Measurements from ENCODE around the gene TTC17. TPM values are rescaled to one million over a fixed set of nuclear protein-coding genes. Genes with fewer than 3 reads are reported as not detected.

TTC17 gene
- total and polyA plus RNA-seq, 12 donors: 44.2 to 126 (median 69.2) TPM

DNA sequence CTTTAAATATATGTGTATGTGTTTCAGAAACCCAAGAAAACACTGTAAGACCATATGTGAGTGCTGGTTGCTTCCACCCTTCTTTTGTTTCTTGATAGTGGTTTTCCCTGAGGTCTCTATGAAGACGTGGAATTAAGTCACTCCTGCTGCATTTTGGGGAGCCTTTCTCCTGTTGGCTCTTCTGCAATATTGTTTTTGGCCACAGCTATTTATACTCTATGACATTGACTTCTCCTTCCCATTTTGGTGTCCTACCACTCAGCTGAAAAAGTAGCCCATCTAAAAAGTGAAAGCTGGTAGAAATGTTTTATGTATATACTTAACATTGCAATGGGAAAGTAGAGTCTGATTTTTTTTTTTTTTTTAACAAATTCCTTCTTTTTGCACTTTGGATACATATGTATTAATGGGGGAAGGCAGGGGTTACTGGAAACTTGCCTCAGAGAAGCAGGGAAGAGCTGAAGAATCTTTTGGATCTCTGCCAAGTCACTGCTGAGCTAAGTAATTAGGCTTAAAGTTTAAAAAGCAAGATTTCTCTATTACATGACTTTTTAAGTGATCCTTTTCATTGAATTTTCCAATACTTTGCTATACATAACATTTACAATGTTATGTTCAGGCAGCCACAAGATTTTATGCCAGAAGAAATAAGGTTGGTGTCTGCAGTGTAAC lies 1.8 kb downstream of the TTC17 start:
- no peaks in the 10 kb centered on the region for H3K27me3 ChIP-seq
- H3K9me3 ChIP-seq (replicated peaks in 1 of 3): no peaks in the 10 kb centered on the region
- no peak for TF ChIP-seq POLR2A (IDR thresholded peaks at IDR 0.05)
- TF ChIP-seq, protein P1, sequence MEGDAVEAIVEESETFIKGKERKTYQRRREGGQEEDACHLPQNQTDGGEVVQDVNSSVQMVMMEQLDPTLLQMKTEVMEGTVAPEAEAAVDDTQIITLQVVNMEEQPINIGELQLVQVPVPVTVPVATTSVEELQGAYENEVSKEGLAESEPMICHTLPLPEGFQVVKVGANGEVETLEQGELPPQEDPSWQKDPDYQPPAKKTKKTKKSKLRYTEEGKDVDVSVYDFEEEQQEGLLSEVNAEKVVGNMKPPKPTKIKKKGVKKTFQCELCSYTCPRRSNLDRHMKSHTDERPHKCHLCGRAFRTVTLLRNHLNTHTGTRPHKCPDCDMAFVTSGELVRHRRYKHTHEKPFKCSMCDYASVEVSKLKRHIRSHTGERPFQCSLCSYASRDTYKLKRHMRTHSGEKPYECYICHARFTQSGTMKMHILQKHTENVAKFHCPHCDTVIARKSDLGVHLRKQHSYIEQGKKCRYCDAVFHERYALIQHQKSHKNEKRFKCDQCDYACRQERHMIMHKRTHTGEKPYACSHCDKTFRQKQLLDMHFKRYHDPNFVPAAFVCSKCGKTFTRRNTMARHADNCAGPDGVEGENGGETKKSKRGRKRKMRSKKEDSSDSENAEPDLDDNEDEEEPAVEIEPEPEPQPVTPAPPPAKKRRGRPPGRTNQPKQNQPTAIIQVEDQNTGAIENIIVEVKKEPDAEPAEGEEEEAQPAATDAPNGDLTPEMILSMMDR (IDR thresholded peaks at IDR 0.05): no peak
- DNase-seq: no peak
- no peak overlapping the region for H3K27ac ChIP-seq
- H3K4me3 ChIP-seq: peak overlapping the region in 1 of 4 donors; percentile 88
- H3K36me3 ChIP-seq (replicated peaks in 1 of 2): no peaks in the 10 kb centered on the region
- peaks cover 14 to 22% of the 10 kb centered on the region in 2 donors for H3K4me1 ChIP-seq (replicated peaks in 1 of 2)
- intact Hi-C loops (cut with DNase I): no loop called here
- 42 to 47% (median 46%) methylated on average over 1 of the region's 1 CpG for WGBS, 4 donors

DNA sequence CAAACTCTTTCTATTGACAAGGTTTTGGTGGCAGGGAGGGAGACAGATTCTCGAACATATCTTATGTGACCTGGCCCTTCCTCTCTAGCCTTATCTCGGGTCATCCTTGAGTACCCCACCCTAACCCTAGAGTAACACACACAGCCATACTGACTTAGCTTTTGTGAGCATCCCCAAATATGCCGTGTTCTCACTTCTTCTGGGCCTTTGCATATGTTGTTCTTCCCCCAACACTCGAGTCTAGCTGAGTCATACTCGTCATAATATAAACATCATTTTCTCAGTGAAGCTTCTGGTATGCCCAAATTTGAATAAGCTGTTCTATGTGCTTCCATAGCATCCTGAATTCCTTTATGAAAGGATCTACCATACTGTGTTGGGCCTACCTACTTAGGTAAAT lies 8.0 kb downstream of the TTC17 start:
- H3K4me1 ChIP-seq (replicated peaks in 1 of 2): no peaks in the 10 kb centered on the region

DNA sequence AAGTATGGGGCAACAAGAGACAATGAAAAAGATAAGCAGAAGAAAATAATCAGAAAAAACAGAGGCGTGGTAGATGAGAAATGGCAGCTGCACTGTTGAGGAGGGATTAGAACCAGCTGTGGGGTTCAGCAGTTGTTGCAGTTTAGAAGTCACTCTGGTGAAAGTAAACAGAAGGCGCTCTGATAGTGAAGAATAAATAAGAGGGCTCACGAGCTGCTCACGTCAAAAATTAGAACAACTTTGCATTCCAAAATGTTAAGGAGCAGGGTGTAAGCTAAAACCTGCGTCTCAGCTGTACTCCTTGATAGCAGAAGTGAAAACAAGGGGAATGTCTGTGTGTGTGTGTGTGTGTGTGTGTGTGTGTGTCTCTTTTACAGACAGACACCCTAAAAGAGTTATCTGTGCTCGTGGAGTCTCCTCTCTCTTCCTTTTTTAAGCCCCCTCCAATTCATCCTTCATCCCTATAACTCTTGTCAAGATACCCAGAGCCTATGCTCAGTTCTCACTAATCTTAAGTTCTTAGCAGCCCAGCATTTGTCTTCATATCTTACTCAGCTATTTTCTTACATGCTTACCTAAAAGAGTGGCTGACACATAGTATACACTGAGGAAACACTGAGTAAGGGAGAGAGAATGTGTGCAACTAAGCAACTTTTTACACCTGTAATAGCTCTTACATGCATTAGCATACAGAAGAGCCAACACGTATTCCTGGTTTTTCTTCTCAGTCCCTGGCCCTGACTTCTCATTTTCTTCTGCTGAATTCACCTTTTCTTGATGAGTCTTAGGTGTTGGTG lies 8.9 kb downstream of the TTC17 start:
- no peaks in the 10 kb centered on the region for H3K4me1 ChIP-seq (replicated peaks in 1 of 2)
- DNase-seq: no peak
- TF ChIP-seq, protein P1 (IDR thresholded peaks at IDR 0.05): no peak
- TF ChIP-seq POLR2A (IDR thresholded peaks at IDR 0.05): no peak
- intact Hi-C loops (cut with DNase I): no loop called here
- no peaks in the 10 kb centered on the region for H3K9me3 ChIP-seq (replicated peaks in 1 of 3)
- no peaks in the 10 kb centered on the region for H3K36me3 ChIP-seq (replicated peaks in 1 of 2)
- H3K27ac ChIP-seq: no peak overlapping the region
- no peaks in the 10 kb centered on the region for H3K27me3 ChIP-seq
- no peak overlapping the region for H3K4me3 ChIP-seq
- WGBS, 4 donors: 71 to 85% (median 83%) methylated on average over 7 of the region's 7 CpGs

More for the DNA sequence above, 8.0 kb downstream of the TTC17 start:
- Histone ChIP-seq H3K9me3 (replicated peaks in 1 of 3) (no peaks in the 10 kb centered on the region), H3K27ac (no peak overlapping the region), H3K27me3 (no peaks in the 10 kb centered on the region), H3K4me3 (no peak overlapping the region), H3K36me3 (replicated peaks in 1 of 2) (no peaks in the 10 kb centered on the region)
- no peak for DNase-seq
- intact Hi-C loops (cut with DNase I): no loop called here
- 86 to 90% (median 87%) methylated on average over 5 of the region's 5 CpGs for WGBS, 4 donors
- TF ChIP-seq POLR2A (IDR thresholded peaks at IDR 0.05): no peak

DNA sequence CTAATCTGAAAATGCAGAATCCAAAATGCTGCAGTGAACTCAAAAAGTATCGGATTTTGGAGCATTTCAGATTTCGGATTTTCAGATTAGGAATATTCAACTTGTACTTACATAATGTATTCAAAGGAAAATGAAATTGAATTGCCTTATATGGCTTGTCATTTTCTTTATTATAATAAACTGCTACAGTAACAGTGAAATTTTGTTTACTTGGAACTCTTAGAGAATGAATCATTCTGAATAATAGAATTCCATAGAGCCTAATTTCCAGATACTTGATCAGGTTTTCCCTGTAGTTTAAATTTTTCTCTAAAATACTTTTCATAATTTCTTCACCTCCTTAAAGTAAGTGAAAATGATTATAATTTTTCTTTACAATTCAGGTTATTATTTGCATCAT lies 17.3 kb downstream of the TTC17 start:
- H3K4me1 ChIP-seq (replicated peaks in 1 of 2): peaks cover 0 to 12% of the 10 kb centered on the region in 2 donors
- H3K27ac ChIP-seq: no peak overlapping the region
- 95 to 97% (median 96%) methylated on average over 2 of the region's 2 CpGs for WGBS, 4 donors
- H3K9me3 ChIP-seq (replicated peaks in 1 of 3): no peaks in the 10 kb centered on the region
- no peaks in the 10 kb centered on the region for H3K36me3 ChIP-seq (replicated peaks in 1 of 2)
- no peak overlapping the region for H3K4me3 ChIP-seq
- no peaks in the 10 kb centered on the region for H3K27me3 ChIP-seq
- no peak for DNase-seq
- TF ChIP-seq, protein P1 (IDR thresholded peaks at IDR 0.05): no peak
- intact Hi-C loops (cut with DNase I): no loop called here
